HG03469 (cell line): ENCODE data around the gene ZNF160.

Experiments used
- ATAC-seq: cut with Tn5 transposase; IDR thresholded peaks from one replicate; pipeline ENCODE4 v1.9.1; 2021; ENCODE audit warnings: mild to moderate bottlenecking, moderate library complexity, moderate number of reproducible peaks; ENCODE audit not compliant: unreplicated experiment

Gene ZNF160

GRCh38 chr19:53094754-53095575, 8.3 kb downstream of the ZNF160 start:
- ATAC-seq = no peak

- no peak for ATAC-seq
Observed at GRCh38 chr19:53092723-53093122, 10.5 kb downstream of the ZNF160 start.

GRCh38 chr19:53091413-53092254, 11.6 kb downstream of the ZNF160 start:
- ATAC-seq = no peak

GRCh38 chr19:53088091-53088490, 15.1 kb downstream of the ZNF160 start:
- ATAC-seq = no peak

GRCh38 chr19:53086949-53087348, 16.3 kb downstream of the ZNF160 start:
- no peak for ATAC-seq

- ATAC-seq = no peak
Observed at GRCh38 chr19:53085496-53085895, 17.7 kb downstream of the ZNF160 start.

- no peak for ATAC-seq
Observed at GRCh38 chr19:53082929-53083328, 20.3 kb downstream of the ZNF160 start.

- no peak for ATAC-seq
Observed at GRCh38 chr19:53079313-53079924, 23.8 kb downstream of the ZNF160 start.

- ATAC-seq = no peak
Observed at GRCh38 chr19:53078668-53079067, 24.6 kb downstream of the ZNF160 start.

GRCh38 chr19:53076984-53077383, 26.2 kb downstream of the ZNF160 start:
- ATAC-seq = no peak

- no peak for ATAC-seq
Observed at GRCh38 chr19:53068834-53069233, 34.4 kb downstream of the ZNF160 start.

- ATAC-seq = no peak
Observed at GRCh38 chr19:53068199-53068598, 35.0 kb downstream of the ZNF160 start.

- no peak for ATAC-seq
Observed at GRCh38 chr19:53057904-53058580, 45.2 kb downstream of the ZNF160 start.

- no peak for ATAC-seq
Observed at GRCh38 chr19:53055117-53055516, 48.1 kb downstream of the ZNF160 start.

GRCh38 chr19:53047379-53047778, 55.8 kb downstream of the ZNF160 start:
- ATAC-seq = no peak

- ATAC-seq = no peak
Observed at GRCh38 chr19:53045536-53045935, 57.7 kb downstream of the ZNF160 start.

GRCh38 chr19:53041366-53041765, 61.9 kb downstream of the ZNF160 start:
- ATAC-seq = no peak

- no peak for ATAC-seq
Observed at GRCh38 chr19:53037101-53038097, 65.8 kb downstream of the ZNF160 start.

GRCh38 chr19:53034948-53035675, 68.1 kb downstream of the ZNF160 start:
- no peak for ATAC-seq
